ENCODE data around the gene ASB2. TPM values are rescaled to one million over a fixed set of nuclear protein-coding genes. Genes with fewer than 3 reads are reported as not detected.

ASB2 gene
- polyA plus RNA-seq, 1 experiment: 0.06 TPM

DNA sequence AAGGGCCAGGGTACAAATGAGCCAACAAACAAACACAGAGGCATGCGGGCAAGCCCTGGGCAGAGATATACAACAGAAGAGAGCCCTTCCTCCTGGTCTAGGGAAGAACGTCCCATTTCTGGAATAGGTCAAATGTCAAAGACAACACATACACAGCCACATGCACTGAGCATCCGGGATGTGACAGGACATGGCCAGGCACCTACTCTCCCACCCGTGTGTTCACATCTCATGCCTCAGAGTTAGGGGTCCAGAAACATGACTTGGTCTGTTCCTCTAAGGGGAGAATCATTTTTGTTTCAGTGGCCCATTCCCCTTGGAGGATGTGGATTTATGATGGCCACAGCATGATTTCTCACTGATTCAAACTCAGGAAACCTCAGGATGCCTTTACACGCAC, 801 bp upstream of the ASB2 start:
- TF ChIP-seq CTCF (IDR thresholded peaks at IDR 0.05; ENCODE audit: insufficient read depth, low read depth, low read length): no peak
- DNase-seq (ENCODE audit: low read depth): no peak
- ChIA-PET CTCF (interaction anchor here (0.7 to 1.3 kb wide), 2 partner anchors 24 to 37 kb away, joined by 4 read pairs; no protein-coding TSS in a partner anchor), POLR2A (no interaction called here)
- Histone ChIP-seq H3K27me3 (ENCODE audit: control insufficient read depth, insufficient read depth, low read length) (peaks cover 8% of the 10 kb centered on the region), H3K36me3 (ENCODE audit: control insufficient read depth, insufficient read depth, low read length) (no peaks in the 10 kb centered on the region), H3K4me3 (ENCODE audit: low read depth, low read length) (no peak overlapping the region)

GRCh38 chr14:93975791-93976476, 436 bp downstream of the ASB2 start:
- POLR2A ChIA-PET: no interaction called here
- CTCF ChIA-PET: interaction anchor here (1.3 to 3.6 kb wide), 3 partner anchors 9 to 36 kb away, joined by 3 to 20 read pairs (median 4); no protein-coding TSS in a partner anchor
- no peak for DNase-seq (ENCODE audit: low read depth)
- no peak overlapping the region for H3K4me3 ChIP-seq (ENCODE audit: low read depth, low read length)
- no peaks in the 10 kb centered on the region for H3K36me3 ChIP-seq (ENCODE audit: control insufficient read depth, insufficient read depth, low read length)
- peaks cover 8% of the 10 kb centered on the region for H3K27me3 ChIP-seq (ENCODE audit: control insufficient read depth, insufficient read depth, low read length)
- TF ChIP-seq CTCF (IDR thresholded peaks at IDR 0.05; ENCODE audit: insufficient read depth, low read depth, low read length): no peak

GRCh38 chr14:93974833-93975232, 1.5 kb downstream of the ASB2 start:
- CTCF ChIA-PET: interaction anchor here (1.3 to 3.6 kb wide), 4 partner anchors 10 to 39 kb away, joined by 3 to 22 read pairs (median 12); no protein-coding TSS in a partner anchor
- no peak for DNase-seq (ENCODE audit: low read depth)
- Histone ChIP-seq H3K36me3 (ENCODE audit: control insufficient read depth, insufficient read depth, low read length) (no peaks in the 10 kb centered on the region), H3K27me3 (ENCODE audit: control insufficient read depth, insufficient read depth, low read length) (peaks cover 8% of the 10 kb centered on the region), H3K4me3 (ENCODE audit: low read depth, low read length) (no peak overlapping the region)
- POLR2A ChIA-PET: no interaction called here
- no peak for TF ChIP-seq CTCF (IDR thresholded peaks at IDR 0.05; ENCODE audit: insufficient read depth, low read depth, low read length)

DNA sequence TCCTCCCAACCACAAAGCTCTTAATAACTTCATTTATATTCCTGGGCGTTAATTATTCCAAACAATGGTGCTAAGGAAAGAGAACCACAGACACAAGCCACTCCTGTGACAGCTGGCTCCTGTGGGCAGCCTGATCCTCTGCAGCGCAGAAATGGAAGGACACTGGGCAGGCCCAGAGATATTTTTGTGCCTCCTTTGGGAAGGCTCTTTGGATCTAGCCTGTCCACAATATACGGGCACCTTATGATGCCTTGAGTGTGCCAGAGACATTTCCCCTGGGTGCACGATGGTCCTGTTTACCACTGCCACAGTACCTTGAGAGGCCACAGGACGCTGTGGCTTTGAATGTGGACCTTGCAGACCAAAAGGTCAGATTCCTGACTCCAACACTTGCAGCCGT, 2.1 kb downstream of the ASB2 start:
- Histone ChIP-seq H3K36me3 (ENCODE audit: control insufficient read depth, insufficient read depth, low read length) (no peaks in the 10 kb centered on the region), H3K4me3 (ENCODE audit: low read depth, low read length) (no peak overlapping the region), H3K27me3 (ENCODE audit: control insufficient read depth, insufficient read depth, low read length) (peaks cover 8% of the 10 kb centered on the region)
- TF ChIP-seq CTCF (IDR thresholded peaks at IDR 0.05; ENCODE audit: insufficient read depth, low read depth, low read length): no peak
- POLR2A ChIA-PET: no interaction called here
- no peak for DNase-seq (ENCODE audit: low read depth)
- CTCF ChIA-PET: interaction anchor here (1.3 to 3.6 kb wide), 4 partner anchors 11 to 38 kb away, joined by 3 to 22 read pairs (median 12); no protein-coding TSS in a partner anchor

GRCh38 chr14:93973607-93974006, 2.8 kb downstream of the ASB2 start:
- CTCF ChIA-PET: interaction anchor here (0.9 to 3.6 kb wide), 6 partner anchors 9 to 63 kb away, joined by 3 to 22 read pairs (median 4); no protein-coding TSS in a partner anchor
- Histone ChIP-seq H3K36me3 (ENCODE audit: control insufficient read depth, insufficient read depth, low read length) (no peaks in the 10 kb centered on the region), H3K4me3 (ENCODE audit: low read depth, low read length) (no peak overlapping the region), H3K27me3 (ENCODE audit: control insufficient read depth, insufficient read depth, low read length) (peaks cover 8% of the 10 kb centered on the region)
- POLR2A ChIA-PET: no interaction called here
- no peak for TF ChIP-seq CTCF (IDR thresholded peaks at IDR 0.05; ENCODE audit: insufficient read depth, low read depth, low read length)
- DNase-seq (ENCODE audit: low read depth): no peak
